KBM-7 (cell line): ENCODE data around the gene DHX16.
"Not testable (repeated sequence)": the region's sequence is repeated elsewhere in the genome, so short reads cannot be mapped to it uniquely, and the experiment has no call there.

Experiments used
- DNase-seq: peaks from one replicate; pipeline ENCODE4 v3.0.0-alpha.2; 2015
- in situ Hi-C: fragments of 300-500 bp; cut with MboI; formaldehyde crosslinking; loops from 2 replicates; pipeline ENCODE4 v1.14.3; 2020; ENCODE audit warnings: low sequenced_read_pairs, low pct_unique_long_range_greater_than_20kb, mixed read lengths

The DHX16 gene

GRCh38 chr6:30672445-30673253 is at the start of gene DHX16:
DHX16 (minus strand) TSS chr6:30673006; CDS start chr6:30672841, 165 bp downstream.
- in situ Hi-C loops = loop anchor here (10.0 kb wide), 1 partner anchor 52 kb away; the partner anchor contains the start of gene TUBB
- peak; percentile 97 for DNase-seq

DNA sequence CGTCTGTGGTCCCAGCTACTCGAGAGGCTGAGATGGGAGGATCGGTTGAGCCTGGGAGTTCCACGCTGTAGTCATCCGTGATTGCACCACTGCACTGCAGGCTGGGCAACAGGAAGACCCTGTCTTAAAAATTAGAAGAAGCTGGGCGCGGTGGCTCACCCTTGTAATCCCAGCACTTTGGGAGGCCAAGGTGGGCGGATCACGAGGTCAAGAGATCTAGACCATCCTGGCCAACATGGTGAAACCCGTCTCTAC is 49.1 kb upstream of the DHX16 start:
- DNase-seq = not testable (repeated sequence)
- in situ Hi-C loops = loop anchor here (10.0 kb wide), 1 partner anchor 47 kb away; the partner anchor contains the start of gene DHX16

- DNase-seq = peak; percentile 83
- in situ Hi-C loops = loop anchor here (10.0 kb wide), 1 partner anchor 47 kb away; the partner anchor contains the start of gene DHX16
Measured at GRCh38 chr6:30721198-30722024, 48.6 kb upstream of the DHX16 start.

DNA sequence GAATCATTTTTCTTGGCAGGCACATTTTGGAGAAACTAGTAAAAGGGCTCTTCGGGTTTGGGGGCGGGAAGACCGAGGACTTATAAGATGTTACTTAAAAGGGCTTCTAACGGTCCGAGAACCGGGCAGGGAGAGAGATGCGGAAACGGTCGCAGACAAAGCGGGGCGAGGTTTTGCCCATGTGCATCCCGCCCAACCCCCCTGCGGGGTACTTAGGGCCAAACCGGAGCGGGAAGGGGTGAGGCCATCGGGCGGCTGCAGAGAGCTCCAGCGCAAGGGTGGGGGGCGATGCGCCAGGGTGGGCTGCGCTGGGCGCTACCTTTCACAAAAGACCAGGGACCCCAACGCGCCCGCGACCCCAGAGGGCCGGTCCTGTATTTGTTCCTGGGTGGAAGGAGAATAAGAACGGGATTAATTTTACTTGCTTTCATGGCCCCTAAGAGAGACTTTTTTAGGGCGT is 48.0 kb upstream of the DHX16 start:
- peak; percentile 63 for DNase-seq

GRCh38 chr6:30719791-30720737 is 47.3 kb upstream of the DHX16 start, which contains the start of gene TUBB:
TUBB (plus strand) TSS chr6:30720352; CDS start chr6:30720507, 155 bp downstream.
- in situ Hi-C loops = loop anchor here (10.0 kb wide), 1 partner anchor 45 kb away; the partner anchor contains the start of gene DHX16
- DNase-seq = peak; percentile 97

More for the DNA sequence above, 48.0 kb upstream of the DHX16 start:
- in situ Hi-C loops = loop anchor here (10.0 kb wide), 1 partner anchor 46 kb away; the partner anchor contains the start of gene DHX16

- no peak for DNase-seq
- in situ Hi-C loops = no loop called here
Measured at GRCh38 chr6:30719356-30719755, 46.5 kb upstream of the DHX16 start.

DNA sequence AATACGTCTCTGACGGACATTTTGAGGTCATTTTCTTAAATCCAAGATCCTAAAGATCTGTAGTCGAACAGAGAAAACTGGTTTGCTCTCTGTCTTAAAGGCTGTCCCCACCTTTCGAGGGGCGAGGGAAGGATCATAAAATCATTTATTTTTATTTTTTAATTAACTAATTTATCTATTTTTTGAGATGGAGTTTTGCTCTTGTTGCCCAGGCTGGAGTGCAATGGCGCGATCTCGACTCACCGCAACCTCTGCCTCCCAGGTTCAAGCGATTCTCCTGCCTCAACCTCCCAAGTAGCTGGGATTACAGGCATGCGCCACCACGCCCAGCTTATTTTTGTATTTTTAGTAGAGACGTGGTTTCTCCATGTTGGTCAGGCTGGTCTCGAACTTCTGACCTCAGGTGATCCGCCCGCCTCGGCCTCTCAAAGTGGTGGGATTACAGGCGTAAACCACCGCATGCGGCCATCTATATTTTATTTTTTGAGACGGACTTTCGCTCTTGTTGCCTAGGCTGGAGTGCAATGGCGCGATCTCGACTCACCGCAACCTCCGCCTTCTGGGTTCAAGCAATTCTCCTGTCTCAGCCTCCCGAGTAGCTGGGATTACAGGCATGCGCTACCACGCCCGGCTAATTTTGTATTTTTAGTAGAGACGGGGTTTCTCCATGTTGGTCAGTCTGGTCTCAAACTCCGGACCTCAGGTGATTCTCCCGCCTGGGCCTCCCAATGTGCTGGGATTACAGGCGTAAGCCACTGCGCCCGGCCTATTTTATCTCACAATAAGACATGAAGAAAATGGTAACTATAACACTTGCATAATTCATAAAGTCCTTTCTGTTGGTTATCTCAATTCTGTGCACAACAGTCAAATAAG is 45.3 kb upstream of the DHX16 start:
- in situ Hi-C loops, DNase-seq: not testable (repeated sequence)

GRCh38 chr6:30717129-30717844 is 44.5 kb upstream of the DHX16 start, which contains the start of gene MDC1:
MDC1 (minus strand) TSS chr6:30717281; CDS start chr6:30715175, 2,106 bp downstream.
- in situ Hi-C loops = no loop called here
- DNase-seq = peak; percentile 100

- in situ Hi-C loops = no loop called here
- DNase-seq = no peak
Measured at GRCh38 chr6:30716879-30717128, 44.0 kb upstream of the DHX16 start.

- in situ Hi-C loops = no loop called here
- no peak for DNase-seq
Measured at GRCh38 chr6:30714263-30714662, 41.5 kb upstream of the DHX16 start.

DNA sequence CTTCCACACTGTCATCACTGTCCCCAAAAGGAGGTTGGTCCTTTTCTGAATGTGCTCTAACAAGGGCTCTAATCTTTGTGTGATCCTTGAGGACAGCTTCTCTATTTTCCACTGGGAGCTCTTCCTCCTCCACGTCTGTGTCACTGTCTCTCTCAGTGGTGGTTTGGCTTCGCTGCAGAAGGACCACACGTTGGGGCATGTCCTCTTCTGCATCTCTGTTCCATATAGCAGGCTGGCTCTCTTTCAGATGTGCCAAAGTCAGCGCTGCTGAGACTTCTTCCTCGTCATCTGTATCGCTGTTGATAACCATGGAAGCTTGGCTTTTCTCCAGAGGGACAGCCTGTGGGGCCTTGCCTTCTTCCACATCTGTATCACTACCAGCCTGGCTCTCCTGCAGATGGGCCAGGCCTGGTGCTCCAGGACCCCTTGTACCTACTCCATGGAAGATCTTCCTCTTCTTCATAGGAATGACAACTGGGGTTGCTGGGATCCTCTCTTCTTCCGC is 39.7 kb upstream of the DHX16 start:
- DNase-seq = no peak
- in situ Hi-C loops = no loop called here

DNA sequence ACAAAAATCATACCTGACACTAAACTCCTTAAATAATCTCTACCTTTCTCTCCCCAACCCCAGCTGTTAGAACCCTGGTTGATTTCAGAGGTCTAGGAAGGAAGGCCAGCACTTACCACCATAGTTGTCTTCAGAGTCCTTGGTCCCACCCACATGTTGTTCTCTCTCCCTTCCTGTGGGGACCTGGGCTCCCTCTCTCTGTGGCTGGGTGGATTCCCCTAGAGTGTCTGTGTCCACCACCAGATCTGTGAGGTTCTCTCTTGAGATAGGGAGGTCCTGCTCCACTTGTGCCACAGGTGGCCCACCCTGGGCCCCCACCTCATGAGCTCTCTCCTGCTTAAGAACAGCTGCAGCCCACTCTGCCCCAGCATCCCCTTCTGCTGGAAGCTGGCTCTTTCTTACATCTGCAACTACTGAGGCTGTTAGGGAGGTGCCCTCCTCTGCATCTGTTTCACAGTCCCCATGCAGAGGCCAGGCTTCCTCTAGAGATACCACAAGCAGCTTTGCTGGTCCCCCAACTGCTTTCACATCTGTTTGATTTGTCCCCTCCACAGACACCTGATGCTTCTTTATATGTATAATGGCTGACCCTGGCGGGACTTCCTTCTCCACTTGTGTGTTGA is 39.1 kb upstream of the DHX16 start:
- in situ Hi-C loops = no loop called here
- no peak for DNase-seq

- in situ Hi-C loops = no loop called here
- no peak for DNase-seq
Measured at GRCh38 chr6:30709101-30709868, 36.5 kb upstream of the DHX16 start.

- in situ Hi-C loops = no loop called here
- no peak for DNase-seq
Measured at GRCh38 chr6:30707281-30707850, 34.6 kb upstream of the DHX16 start.

DNA sequence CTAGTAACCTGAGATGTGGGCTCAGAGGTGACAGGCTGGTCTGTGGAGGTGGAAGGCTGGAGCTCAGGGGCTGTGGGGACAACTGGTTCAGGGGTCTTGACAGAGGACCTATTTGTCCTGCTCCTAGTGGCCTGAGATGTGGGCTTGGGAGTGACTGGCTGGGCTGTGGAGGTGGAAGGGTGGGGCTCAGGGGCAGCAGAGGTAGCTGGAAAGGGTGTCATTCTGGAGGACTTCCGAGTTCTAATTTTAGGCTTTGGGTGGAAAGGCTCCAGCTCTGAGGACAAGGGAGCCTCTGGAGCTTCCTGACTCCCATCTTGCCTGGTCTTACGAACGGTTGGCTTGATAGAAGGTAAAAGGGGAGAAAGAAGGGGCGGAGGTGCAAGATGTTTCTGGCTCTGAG is 32.8 kb upstream of the DHX16 start:
- in situ Hi-C loops = no loop called here
- DNase-seq = no peak

DNA sequence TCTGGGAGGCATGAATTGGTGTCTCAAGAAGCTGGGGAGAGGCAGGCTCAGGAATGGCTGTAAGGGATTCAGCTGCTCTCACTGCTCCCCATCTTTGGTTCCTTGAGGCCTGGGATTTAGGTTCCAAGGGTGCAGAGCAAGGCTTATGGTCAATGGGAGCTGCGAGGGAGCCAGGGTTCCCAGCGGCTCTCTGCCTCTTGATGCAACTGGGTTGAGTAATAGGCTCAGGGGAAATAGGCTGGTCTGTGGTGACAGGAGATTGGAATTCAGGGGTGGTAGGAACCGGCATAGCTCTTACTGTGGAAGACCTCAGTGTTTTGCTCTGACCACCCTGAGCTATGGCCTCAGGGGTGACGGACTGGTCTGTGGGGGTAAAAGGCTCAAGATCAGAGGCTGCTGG is 31.0 kb upstream of the DHX16 start:
- in situ Hi-C loops = no loop called here
- no peak for DNase-seq
